ENCODE measurements around the gene RNF31.
A peak's percentile ranks its signal among the peaks of the same experiment; 100 is the strongest.

The RNF31 gene

DNA sequence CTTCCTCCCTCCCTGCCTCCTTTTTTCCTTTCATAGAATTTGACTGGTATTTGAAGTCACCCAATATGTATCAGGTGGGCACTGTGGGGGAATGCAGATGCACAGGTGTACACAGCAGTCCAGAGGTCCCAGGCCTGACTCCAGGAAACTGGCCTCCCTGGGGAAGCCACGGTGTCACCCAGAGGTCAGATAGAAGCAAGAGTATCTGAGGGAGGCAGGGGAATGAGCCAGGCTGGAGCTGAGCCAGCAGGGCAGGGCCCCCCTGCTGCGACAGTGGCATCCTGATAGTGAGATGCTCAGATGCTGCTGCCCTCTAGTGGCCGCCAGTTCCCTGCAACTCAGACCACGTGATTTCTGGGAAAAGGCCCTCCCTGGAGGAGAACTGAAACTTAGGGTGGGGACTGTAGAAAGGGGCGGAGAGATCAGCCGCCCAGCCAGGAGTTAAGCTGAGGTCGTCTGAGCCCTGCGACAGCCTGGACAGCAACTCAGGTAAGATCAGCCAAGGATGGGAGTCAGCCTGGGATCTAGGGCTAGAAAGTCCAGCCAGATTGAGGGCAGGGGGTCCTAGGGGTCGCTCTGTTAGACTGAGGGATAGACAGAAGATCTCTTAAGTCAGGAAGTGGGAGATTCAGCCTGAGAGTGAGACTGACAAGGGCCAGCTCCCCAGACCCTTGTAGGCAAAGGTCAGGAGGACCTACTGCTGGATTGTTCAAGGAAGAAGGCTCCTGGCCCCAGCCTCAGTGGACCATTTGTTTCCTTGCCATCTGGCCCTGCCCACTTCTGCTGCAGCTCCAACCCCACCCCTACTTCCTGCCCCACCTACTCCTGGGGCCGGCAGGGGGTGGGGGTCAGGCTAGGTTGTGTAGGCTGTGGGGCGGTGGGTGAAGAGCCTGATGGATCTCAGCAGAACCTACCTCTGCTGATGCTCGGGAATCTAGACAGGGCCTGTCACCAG, 13.8 kb downstream of the RNF31 start, which contains the start of gene IRF9:
Gene IRF9 (plus strand): TSS at position 416 of the 955 bp plus-strand sequence. CDS start 880 bp downstream, outside the sequence.
- H3K4me3 ChIP-seq (ENCODE audit: low read depth, low read length): peak within 1 kb of the TSS; percentile 89
- TF ChIP-seq, protein P1, sequence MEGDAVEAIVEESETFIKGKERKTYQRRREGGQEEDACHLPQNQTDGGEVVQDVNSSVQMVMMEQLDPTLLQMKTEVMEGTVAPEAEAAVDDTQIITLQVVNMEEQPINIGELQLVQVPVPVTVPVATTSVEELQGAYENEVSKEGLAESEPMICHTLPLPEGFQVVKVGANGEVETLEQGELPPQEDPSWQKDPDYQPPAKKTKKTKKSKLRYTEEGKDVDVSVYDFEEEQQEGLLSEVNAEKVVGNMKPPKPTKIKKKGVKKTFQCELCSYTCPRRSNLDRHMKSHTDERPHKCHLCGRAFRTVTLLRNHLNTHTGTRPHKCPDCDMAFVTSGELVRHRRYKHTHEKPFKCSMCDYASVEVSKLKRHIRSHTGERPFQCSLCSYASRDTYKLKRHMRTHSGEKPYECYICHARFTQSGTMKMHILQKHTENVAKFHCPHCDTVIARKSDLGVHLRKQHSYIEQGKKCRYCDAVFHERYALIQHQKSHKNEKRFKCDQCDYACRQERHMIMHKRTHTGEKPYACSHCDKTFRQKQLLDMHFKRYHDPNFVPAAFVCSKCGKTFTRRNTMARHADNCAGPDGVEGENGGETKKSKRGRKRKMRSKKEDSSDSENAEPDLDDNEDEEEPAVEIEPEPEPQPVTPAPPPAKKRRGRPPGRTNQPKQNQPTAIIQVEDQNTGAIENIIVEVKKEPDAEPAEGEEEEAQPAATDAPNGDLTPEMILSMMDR (conservative IDR thresholded peaks at IDR 0.05; ENCODE audit: low read depth, low read length): peak; percentile 93
- peak; percentile 95 for DNase-seq (ENCODE audit: low read depth)

DNA sequence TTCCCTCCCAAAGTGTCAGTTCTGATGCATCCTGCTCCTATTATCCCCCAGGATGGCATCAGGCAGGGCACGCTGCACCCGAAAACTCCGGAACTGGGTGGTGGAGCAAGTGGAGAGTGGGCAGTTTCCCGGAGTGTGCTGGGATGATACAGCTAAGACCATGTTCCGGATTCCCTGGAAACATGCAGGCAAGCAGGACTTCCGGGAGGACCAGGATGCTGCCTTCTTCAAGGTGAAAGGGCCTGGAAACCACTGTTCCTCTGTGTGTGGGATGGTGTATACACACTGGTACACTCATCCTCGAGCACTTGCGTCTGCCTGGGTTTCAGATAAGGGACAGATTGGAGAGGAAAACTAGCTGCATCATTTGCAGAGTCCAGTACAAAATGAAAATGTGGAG, 14.8 kb downstream of the RNF31 start:
- peak; percentile 33 for DNase-seq (ENCODE audit: low read depth)

DNA sequence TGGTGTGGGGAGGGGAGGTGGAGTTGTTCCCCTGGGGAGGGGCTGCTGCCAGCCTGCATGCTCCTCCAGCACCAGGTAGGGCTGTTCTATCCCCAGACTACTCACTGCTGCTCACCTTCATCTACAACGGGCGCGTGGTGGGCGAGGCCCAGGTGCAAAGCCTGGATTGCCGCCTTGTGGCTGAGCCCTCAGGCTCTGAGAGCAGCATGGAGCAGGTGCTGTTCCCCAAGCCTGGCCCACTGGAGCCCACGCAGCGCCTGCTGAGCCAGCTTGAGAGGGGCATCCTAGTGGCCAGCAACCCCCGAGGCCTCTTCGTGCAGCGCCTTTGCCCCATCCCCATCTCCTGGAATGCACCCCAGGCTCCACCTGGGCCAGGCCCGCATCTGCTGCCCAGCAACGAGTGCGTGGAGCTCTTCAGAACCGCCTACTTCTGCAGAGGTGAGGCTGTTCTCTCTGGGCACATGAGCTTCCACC, 17.3 kb downstream of the RNF31 start:
- DNase-seq (ENCODE audit: low read depth): no peak
- TF ChIP-seq, protein P1 (conservative IDR thresholded peaks at IDR 0.05; ENCODE audit: low read depth, low read length): no peak
- no peak overlapping the region for H3K4me3 ChIP-seq (ENCODE audit: low read depth, low read length)

More for the DNA sequence above, 14.8 kb downstream of the RNF31 start:
- TF ChIP-seq, protein P1 (conservative IDR thresholded peaks at IDR 0.05; ENCODE audit: low read depth, low read length): no peak
- H3K4me3 ChIP-seq (ENCODE audit: low read depth, low read length): peak overlapping the region; percentile 89

- no peak for DNase-seq (ENCODE audit: low read depth)
- H3K4me3 ChIP-seq (ENCODE audit: low read depth, low read length): no peak overlapping the region
- TF ChIP-seq, protein P1 (conservative IDR thresholded peaks at IDR 0.05; ENCODE audit: low read depth, low read length): no peak
Measured at GRCh38 chr14:24165785-24166184, 18.5 kb downstream of the RNF31 start.

- TF ChIP-seq, protein P1 (conservative IDR thresholded peaks at IDR 0.05; ENCODE audit: low read depth, low read length): no peak
- H3K4me3 ChIP-seq (ENCODE audit: low read depth, low read length): no peak overlapping the region
- DNase-seq (ENCODE audit: low read depth): no peak
Measured at GRCh38 chr14:24167469-24168114, 20.3 kb downstream of the RNF31 start.

DNA sequence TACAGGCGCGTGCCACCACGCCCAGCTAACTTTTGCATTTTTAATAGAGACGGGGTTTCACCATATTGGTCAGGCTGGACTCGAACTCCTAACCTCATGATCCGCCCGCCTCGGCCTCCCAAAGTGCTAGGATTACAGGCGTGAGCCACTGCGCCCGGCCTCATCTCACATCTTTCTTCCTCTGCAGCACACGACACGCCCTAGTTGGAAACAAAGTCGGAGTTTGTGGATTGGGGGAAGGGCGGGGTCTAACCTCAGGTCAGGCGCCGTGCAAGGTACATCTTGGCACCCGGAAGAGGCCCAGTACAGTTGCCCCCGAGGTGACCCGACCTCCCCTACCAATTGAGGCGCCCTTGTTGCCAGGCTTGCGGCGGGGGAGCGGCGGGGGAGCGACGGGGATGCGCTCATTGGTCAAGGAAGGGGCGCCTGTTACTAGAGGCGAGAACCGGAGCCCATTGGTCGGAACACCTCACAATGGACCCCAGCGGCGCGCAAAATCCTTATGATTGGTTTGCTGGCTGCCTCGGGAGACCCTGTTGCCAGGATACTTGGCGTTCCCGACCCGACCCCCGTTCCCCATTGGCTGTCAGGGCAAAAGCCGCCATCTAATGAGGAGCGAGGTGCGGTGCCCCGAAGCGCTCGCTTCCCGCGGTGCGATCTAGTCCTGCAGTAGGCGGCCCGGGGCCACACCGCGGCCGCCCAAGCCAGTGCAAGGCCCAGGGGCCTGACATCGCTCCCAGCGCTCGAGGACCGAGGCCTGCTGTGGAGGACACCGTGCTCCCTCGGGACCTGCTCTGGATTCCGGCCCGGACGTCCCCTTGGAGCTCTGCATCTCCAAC, 24.3 kb downstream of the RNF31 start, which contains the start of gene REC8:
Gene REC8 (plus strand): TSS at position 659 of the 839 bp plus-strand sequence. CDS start 473 bp downstream, outside the sequence.
- TF ChIP-seq, protein P1 (conservative IDR thresholded peaks at IDR 0.05; ENCODE audit: low read depth, low read length): no peak
- H3K4me3 ChIP-seq (ENCODE audit: low read depth, low read length): peak within 1 kb of the TSS; percentile 73
- peak; percentile 99 for DNase-seq (ENCODE audit: low read depth)

Measured in choroid plexus epithelial cell (primary cell).